Stimulated activated CD4-positive, alpha-beta T cell treated with anti-CD3 and anti-CD28 coated beads, TNF-alpha, amount 100 ng/mL, for 4 hours (primary cell): ENCODE results near the gene GPHB5.
"Not testable (repeated sequence)": the region's sequence is repeated elsewhere in the genome, so short reads cannot be mapped to it uniquely, and the experiment has no call there.

Source experiments
- DNase-seq, 3 experiments: peaks; one replicate each; pipeline ENCODE4 v3.0.0-alpha.2; 2020; ENCODE audit warnings: low read depth in 3 of 3

The GPHB5 gene, protein sequence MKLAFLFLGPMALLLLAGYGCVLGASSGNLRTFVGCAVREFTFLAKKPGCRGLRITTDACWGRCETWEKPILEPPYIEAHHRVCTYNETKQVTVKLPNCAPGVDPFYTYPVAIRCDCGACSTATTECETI

GRCh38 chr14:63318835-63319234, at the start of gene GPHB5:
Gene GPHB5, minus strand, starts transcription at chr14:63318935. Its CDS starts 1,086 bp downstream, at chr14:63317849.
- DNase-seq, result no peak

- no peak for DNase-seq
Observed at GRCh38 chr14:63367742-63368364, 49.1 kb upstream of the GPHB5 start.

DNA sequence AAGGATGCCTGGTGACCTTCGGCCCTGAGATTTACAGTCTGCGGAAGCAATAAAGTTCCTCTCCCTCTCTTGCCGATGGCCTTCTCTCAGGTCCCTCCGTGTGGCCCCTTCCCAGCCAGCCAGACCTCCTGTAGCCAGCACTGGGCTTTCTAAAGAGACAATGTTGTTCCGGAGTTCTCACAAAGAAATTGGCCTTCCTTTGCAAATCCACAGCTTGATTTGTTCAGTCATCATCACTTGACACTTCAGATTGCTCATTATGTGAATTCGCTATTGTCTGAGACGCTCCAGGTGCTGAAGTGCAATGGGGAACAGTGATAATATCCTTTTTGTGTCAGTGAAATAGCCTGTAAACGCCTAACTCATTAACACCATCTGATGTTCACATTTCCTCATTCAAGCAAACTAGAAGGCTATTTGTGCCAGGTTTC, 43.7 kb upstream of the GPHB5 start:
- DNase-seq, result no peak

GRCh38 chr14:63361790-63362189, 43.1 kb upstream of the GPHB5 start:
- no peak for DNase-seq

DNA sequence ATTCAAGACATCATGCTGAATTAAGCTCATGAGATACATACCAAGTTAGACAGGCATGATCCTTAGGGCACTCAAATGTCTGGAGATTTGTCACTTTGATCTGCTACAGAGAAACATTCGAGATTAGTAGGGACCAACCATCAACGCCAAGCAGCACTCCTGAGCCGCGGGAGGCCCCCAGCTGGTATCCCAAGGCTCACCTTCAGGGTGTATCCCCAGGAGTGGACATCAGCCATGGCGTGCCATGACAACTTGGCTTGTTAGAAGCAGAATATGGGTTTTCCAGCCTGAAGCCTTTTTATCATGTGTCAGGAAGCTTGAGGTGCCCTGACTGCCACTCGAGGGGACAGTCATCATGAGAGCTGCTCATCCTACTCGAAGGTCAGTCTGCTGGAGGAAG, 39.1 kb upstream of the GPHB5 start:
- no peak for DNase-seq

DNA sequence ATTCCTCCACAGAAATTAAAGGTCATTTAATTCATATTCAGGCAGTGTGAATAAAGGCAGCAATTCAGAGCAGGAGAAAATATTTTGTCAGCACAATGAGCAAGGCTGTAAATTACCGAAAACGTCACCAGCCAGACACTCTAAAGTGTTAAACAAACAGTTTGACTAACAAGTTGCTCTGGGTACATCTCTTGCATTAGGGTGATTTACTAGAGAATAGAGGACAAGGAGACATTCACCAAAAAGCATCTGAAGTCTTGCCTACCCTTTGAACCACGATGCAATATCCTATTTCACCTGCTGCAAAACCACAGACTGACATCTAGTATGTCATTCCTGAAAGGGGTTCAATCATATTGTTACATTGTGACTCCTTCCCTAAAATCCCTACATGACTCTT, 27.1 kb upstream of the GPHB5 start:
- no peak for DNase-seq

DNA sequence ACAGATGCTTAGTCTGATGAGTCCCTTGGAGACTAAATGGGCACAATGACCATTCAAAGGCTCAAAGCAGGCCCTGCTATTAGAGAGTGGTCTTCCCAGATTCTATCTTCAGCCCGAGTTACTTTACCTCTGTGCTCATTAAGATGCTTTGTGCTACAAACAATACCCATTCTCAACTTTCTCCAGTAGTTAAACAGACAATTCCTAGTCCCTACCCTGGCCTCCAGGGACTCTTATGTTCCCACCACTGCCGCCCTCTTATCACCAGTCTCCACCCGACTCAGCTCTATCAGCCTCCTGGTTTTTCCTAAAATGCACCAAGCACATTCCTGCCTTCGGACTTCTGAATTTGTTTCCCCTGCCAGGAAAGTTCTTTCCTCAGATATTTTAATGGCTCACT, 25.6 kb upstream of the GPHB5 start:
- DNase-seq, result no peak

GRCh38 chr14:63343878-63344277, 25.1 kb upstream of the GPHB5 start:
- DNase-seq, result no peak

- DNase-seq, result no peak
Observed at GRCh38 chr14:63342371-63342770, 23.6 kb upstream of the GPHB5 start.

- DNase-seq, result no peak
Observed at GRCh38 chr14:63328787-63329737, 10.3 kb upstream of the GPHB5 start.

DNA sequence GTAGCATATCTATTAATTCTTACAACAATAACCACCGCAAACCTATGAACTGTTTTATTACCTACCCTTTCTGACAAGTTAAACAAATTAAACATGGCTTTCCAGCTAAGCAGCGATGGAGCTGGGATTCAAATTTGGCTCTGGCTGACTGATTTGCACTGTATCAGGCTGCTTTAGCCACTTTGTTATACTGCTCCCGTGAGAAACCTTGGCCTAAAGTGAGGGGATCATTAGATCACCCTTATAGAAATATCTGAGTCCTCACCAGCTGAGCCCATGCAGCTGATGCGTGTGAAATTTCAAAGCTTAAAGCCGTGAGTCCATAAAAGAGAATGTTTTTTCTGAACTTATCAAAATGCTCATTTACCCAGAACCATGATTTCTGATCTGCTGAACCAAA, 8.1 kb upstream of the GPHB5 start:
- DNase-seq, result no peak

- no peak for DNase-seq
Observed at GRCh38 chr14:63322897-63323573, 4.3 kb upstream of the GPHB5 start.

DNA sequence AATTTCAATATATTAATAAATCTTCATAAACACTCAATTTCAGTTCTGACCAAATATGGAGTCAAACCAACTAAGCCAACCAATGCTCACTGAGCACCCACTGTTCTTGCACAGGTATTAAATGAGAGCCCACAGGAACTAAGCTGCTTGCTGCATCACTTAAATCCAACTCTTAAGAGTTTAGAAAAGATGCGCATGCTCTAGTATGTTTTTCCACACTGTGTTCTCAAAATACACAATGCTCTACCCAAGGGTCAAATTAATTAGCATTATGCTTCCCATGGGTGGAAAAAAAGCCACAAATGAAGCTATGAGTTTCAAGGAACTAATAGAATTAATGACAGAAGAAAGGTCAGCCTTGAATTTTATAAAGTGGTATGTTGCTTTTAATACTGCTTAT, 3.7 kb upstream of the GPHB5 start:
- DNase-seq, result no peak

GRCh38 chr14:63308723-63309317, 9.9 kb downstream of the GPHB5 start:
- no peak for DNase-seq

GRCh38 chr14:63304429-63304828, 14.3 kb downstream of the GPHB5 start:
- not testable (repeated sequence) for DNase-seq

DNA sequence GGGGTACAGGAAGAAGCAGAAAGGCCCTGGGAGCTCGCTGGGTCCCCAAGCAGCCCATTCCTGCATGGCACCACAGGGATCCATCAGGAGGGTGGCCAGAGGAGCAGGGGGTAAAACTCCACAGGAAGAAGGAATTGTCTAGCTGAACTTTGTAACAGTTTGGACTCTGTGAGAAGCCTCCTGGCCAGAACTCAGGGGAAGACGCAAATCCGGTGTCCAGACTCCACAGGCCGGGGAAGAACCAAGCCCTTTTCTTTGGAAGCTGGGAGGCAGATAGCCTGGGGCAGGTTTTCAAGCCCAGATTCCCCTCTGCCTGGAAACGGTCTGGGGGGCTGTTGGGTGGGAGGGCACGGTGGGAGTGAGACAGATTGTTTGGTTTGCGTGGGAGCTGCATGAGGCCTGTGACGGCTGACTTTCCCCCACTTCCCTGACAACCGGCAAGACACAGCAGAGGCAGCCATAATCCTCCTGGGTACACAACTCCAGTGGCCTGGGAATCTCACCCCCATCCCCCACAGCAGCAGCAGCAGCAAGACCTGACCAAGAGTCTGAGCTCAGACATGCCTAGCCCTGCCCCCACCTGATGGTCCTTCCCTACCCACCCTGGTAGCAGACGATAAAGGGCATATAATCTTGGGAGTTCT, 16.7 kb downstream of the GPHB5 start:
- no peak for DNase-seq

GRCh38 chr14:63300854-63301253, 17.9 kb downstream of the GPHB5 start:
- DNase-seq, result no peak

- no peak for DNase-seq
Observed at GRCh38 chr14:63299351-63300110, 19.2 kb downstream of the GPHB5 start.

- DNase-seq, result no peak
Observed at GRCh38 chr14:63297372-63298063, 21.2 kb downstream of the GPHB5 start.

DNA sequence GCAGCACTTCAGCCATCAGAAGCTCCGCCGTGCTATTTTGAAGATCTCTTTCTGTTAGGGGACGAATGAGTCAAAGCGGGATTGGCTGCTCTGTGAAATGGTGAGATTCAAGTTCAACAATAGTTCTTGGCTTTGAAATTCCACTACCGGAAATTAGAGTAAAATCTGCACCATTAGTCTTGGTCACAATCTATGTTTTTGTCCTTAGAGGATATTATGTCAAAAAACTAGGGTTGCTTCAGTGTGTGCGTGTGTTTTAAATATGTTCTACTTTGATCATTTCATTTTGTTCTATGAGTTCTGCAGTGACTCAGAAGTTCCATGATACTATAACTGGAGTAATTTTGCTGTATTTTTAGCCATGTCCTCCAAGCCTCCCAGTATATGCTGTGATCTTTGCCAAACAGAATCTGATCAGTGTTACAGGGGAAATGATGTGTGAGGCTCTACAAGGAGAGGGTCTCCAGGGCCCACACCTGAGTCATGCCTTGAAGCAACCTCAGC, 22.6 kb downstream of the GPHB5 start:
- DNase-seq, result no peak
